ENCODE data around the gene NEDD4L. TPM values are rescaled to one million over a fixed set of nuclear protein-coding genes. Genes with fewer than 3 reads are reported as not detected.

The NEDD4L gene
- total RNA-seq, 1 donor from 2014 or later: 41.4 TPM

GRCh38 chr18:58438161-58438957 is 394.3 kb downstream of the NEDD4L start:
- Mint-ChIP-seq H3K27ac (ENCODE audit: unreplicated experiment) (peak overlapping the region; percentile 80), H3K4me3 (no peak overlapping the region), H3K27me3 (ENCODE audit: low read depth) (no peaks in the 10 kb centered on the region), H3K9me3 (peaks cover 7% of the 10 kb centered on the region), H3K36me3 (ENCODE audit: low read depth) (no peaks in the 10 kb centered on the region), H3K4me1 (peaks cover 6% of the 10 kb centered on the region)
- no peak for DNase-seq (ENCODE audit: low read depth, low spot score)
- no peak for TF ChIP-seq CTCF (conservative IDR thresholded peaks at IDR 0.05)

GRCh38 chr18:58438958-58439300 is 394.9 kb downstream of the NEDD4L start:
- Mint-ChIP-seq H3K4me1 (peaks cover 12% of the 10 kb centered on the region), H3K9me3 (peaks cover 4% of the 10 kb centered on the region), H3K36me3 (ENCODE audit: low read depth) (no peaks in the 10 kb centered on the region), H3K27me3 (ENCODE audit: low read depth) (no peaks in the 10 kb centered on the region), H3K4me3 (no peak overlapping the region), H3K27ac (ENCODE audit: unreplicated experiment) (no peak overlapping the region)
- DNase-seq (ENCODE audit: low read depth, low spot score): no peak
- TF ChIP-seq CTCF (conservative IDR thresholded peaks at IDR 0.05): no peak

DNA sequence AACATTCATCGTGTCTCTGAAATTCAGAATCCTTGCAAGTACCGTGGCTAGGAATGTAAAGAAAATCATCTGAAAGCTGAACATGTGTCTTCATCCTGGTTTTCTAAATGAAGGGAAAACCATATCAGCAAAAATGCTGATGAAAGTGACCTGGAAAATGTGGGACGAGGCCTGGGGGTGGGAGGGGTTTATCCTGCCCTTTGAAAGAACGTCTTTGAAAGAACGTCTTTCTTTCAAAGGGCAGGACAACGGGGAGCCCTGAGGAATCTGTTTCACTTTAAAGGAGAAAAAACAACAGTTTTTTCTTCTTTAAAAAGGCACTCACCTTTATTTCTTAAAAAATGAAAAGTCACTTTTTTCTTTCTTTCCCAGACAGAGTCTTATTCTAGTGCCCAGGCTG is 399.6 kb downstream of the NEDD4L start:
- H3K36me3 Mint-ChIP-seq (ENCODE audit: low read depth): no peaks in the 10 kb centered on the region
- H3K27ac Mint-ChIP-seq (ENCODE audit: unreplicated experiment): peak overlapping the region; percentile 88
- H3K4me1 Mint-ChIP-seq: peaks cover 41% of the 10 kb centered on the region
- no peak for TF ChIP-seq CTCF (conservative IDR thresholded peaks at IDR 0.05)
- no peak overlapping the region for H3K4me3 Mint-ChIP-seq
- H3K27me3 Mint-ChIP-seq (ENCODE audit: low read depth): no peaks in the 10 kb centered on the region
- DNase-seq (ENCODE audit: low read depth, low spot score): no peak
- H3K9me3 Mint-ChIP-seq: no peaks in the 10 kb centered on the region

DNA sequence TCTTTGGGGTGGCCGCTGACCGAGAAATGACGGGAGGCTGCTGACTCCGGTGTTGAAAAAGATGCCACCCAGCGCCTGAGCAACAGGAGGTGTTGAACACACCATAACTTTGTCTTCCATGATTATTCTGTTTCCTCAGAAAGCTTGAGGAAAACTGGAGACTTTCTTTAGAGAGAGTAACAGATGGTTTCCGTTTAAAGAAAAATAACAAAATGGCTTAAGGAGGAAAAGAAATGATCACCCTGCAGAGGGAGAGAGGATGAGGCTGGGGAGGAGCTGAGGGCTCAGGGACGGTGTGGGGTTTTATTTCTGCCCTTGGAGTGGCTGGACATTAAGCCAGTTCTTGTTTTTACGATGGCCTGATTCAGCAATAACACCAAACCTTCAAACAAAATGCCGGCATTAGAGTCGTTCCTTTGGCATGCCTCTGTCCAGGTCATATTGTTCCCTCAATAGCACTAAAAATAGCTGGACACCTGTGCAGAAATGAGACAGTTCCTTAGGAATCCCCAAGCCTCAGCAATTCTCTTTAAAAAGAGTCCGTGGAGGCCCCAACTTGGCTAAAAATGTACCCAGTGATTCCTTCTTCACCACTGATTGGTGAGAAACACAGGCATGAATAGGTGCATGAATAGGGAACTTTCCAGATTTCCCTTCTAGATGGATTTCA is 402.5 kb downstream of the NEDD4L start:
- Mint-ChIP-seq H3K4me3 (no peak overlapping the region), H3K4me1 (peaks cover 41% of the 10 kb centered on the region)
- TF ChIP-seq CTCF (conservative IDR thresholded peaks at IDR 0.05): no peak

DNA sequence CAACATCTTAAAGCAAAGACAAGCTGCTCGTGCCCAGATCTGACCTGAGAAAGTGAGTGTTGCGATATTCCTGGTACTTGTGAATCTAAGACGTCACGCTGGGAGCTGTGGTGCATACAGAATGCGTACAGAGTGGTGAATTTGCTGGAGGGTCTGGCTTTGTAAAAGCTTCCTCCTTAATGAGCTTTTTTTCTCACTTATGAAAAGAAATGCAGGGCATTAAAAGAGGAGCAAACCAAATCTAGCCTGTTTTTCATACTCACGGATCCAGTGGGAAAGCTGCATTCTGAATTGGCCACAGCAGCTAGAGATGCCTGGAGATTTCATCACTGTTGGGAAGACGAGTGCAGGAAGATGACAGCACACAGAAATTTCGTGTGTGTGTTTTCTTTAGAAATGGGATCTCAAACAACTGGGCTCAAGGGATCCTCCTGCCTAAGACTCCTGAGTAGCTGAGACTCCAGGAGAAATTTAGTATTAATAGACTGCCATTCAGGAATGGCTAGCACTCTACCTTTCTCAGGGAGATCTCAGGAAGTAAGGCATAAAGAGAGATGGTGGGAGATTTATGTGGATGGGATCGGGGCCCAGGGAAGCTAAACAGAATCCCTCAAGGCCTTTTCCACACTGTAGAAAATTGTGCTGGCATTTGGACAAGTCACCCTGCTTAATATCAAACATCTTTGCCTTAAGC is 403.5 kb downstream of the NEDD4L start:
- TF ChIP-seq CTCF (conservative IDR thresholded peaks at IDR 0.05): no peak
- DNase-seq (ENCODE audit: low read depth, low spot score): no peak
- Mint-ChIP-seq H3K36me3 (ENCODE audit: low read depth) (no peaks in the 10 kb centered on the region), H3K4me3 (no peak overlapping the region), H3K4me1 (peaks cover 41% of the 10 kb centered on the region), H3K9me3 (no peaks in the 10 kb centered on the region), H3K27me3 (ENCODE audit: low read depth) (no peaks in the 10 kb centered on the region), H3K27ac (ENCODE audit: unreplicated experiment) (peak overlapping the region; percentile 44)

More for the DNA sequence above, 402.5 kb downstream of the NEDD4L start:
- Mint-ChIP-seq H3K27ac (ENCODE audit: unreplicated experiment) (peak overlapping the region; percentile 73), H3K9me3 (no peaks in the 10 kb centered on the region), H3K27me3 (ENCODE audit: low read depth) (no peaks in the 10 kb centered on the region), H3K36me3 (ENCODE audit: low read depth) (no peaks in the 10 kb centered on the region)
- no peak for DNase-seq (ENCODE audit: low read depth, low spot score)
